LNCAP (cell line): ENCODE measurements around the gene MFAP4.

Source experiments
- CTCF ChIP-seq: fragments of 450-650 bp; IDR thresholded peaks from 2 replicates; pipeline ENCODE4 v1.5.1; 2017; ENCODE audit warnings: mild to moderate bottlenecking

Gene MFAP4

GRCh38 chr17:19342611-19343255 is 44.3 kb downstream of the MFAP4 start:
- TF ChIP-seq CTCF, result no peak

GRCh38 chr17:19341641-19342610 is 45.1 kb downstream of the MFAP4 start:
- no peak for TF ChIP-seq CTCF

- TF ChIP-seq CTCF, result no peak
Measured at GRCh38 chr17:19341211-19341631, 45.8 kb downstream of the MFAP4 start.

GRCh38 chr17:19339341-19339815 is 47.6 kb downstream of the MFAP4 start:
- TF ChIP-seq CTCF, result no peak

- TF ChIP-seq CTCF, result peak; percentile 83
Measured at GRCh38 chr17:19338031-19338990, 48.7 kb downstream of the MFAP4 start.

- TF ChIP-seq CTCF, result no peak
Measured at GRCh38 chr17:19337712-19338023, 49.3 kb downstream of the MFAP4 start.
